Glutamatergic neuron (in vitro differentiated cells): ENCODE results near the gene IQCM. TPM values are rescaled to one million over a fixed set of nuclear protein-coding genes. Genes with fewer than 3 reads are reported as not detected.

Experiments
- DNase-seq: peaks from one replicate; pipeline ENCODE4 v3.0.0; 2022
- H3K27ac Mint-ChIP-seq: one replicate; pipeline ENCODE4 v1.8.0; 2020; ENCODE audit warnings: mild to moderate bottlenecking, mixed read lengths, inconsistent platforms; ENCODE audit not compliant: unreplicated experiment
- H3K27me3 Mint-ChIP-seq: one replicate; pipeline ENCODE4 v1.8.0; 2020; ENCODE audit warnings: mild to moderate bottlenecking, moderate library complexity, mixed read lengths, inconsistent platforms; ENCODE audit not compliant: unreplicated experiment
- H3K36me3 Mint-ChIP-seq: one replicate; pipeline ENCODE4 v1.8.0; 2020; ENCODE audit warnings: mild to moderate bottlenecking, mixed read lengths, inconsistent platforms; ENCODE audit not compliant: unreplicated experiment
- H3K4me1 Mint-ChIP-seq: one replicate; pipeline ENCODE4 v1.8.0; 2020; ENCODE audit warnings: mild to moderate bottlenecking, low read depth, mixed read lengths, inconsistent platforms; ENCODE audit not compliant: unreplicated experiment
- H3K4me3 Mint-ChIP-seq: one replicate; pipeline ENCODE4 v1.8.0; 2020; ENCODE audit warnings: mild to moderate bottlenecking, mixed read lengths, inconsistent platforms; ENCODE audit not compliant: unreplicated experiment
- H3K9me3 Mint-ChIP-seq: one replicate; pipeline ENCODE4 v1.8.0; 2020; ENCODE audit warnings: mild to moderate bottlenecking, moderate library complexity, mixed read lengths, inconsistent platforms; ENCODE audit not compliant: unreplicated experiment
- total RNA-seq: library from RNA; stranded (reverse); fragmentation: NEBNext Ultra II Directional; extraction: Animal tissue kit (Norgen Biotek cat#: 25700); gene quantifications from one replicate; pipeline ENCODE4 v1.2.1, GENCODE V29; 2021; ENCODE audit not compliant: unreplicated experiment
- TF ChIP-seq, protein P1 (sequence below): fragments of 200-600 bp; sonication (generic); IDR thresholded peaks from one replicate; pipeline ENCODE4 v1.5.0; 2021; ENCODE audit not compliant: partially characterized antibody, unreplicated experiment

Gene IQCM
- total RNA-seq, 1 donor from 2014 or later = not detected

GRCh38 chr4:149604827-149605226 is 210.8 kb downstream of the IQCM start:
- H3K27ac Mint-ChIP-seq = no peak overlapping the region
- no peak overlapping the region for H3K4me3 Mint-ChIP-seq
- no peaks in the 10 kb centered on the region for H3K27me3 Mint-ChIP-seq
- no peaks in the 10 kb centered on the region for H3K36me3 Mint-ChIP-seq
- TF ChIP-seq, protein P1, sequence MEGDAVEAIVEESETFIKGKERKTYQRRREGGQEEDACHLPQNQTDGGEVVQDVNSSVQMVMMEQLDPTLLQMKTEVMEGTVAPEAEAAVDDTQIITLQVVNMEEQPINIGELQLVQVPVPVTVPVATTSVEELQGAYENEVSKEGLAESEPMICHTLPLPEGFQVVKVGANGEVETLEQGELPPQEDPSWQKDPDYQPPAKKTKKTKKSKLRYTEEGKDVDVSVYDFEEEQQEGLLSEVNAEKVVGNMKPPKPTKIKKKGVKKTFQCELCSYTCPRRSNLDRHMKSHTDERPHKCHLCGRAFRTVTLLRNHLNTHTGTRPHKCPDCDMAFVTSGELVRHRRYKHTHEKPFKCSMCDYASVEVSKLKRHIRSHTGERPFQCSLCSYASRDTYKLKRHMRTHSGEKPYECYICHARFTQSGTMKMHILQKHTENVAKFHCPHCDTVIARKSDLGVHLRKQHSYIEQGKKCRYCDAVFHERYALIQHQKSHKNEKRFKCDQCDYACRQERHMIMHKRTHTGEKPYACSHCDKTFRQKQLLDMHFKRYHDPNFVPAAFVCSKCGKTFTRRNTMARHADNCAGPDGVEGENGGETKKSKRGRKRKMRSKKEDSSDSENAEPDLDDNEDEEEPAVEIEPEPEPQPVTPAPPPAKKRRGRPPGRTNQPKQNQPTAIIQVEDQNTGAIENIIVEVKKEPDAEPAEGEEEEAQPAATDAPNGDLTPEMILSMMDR = no peak
- no peaks in the 10 kb centered on the region for H3K4me1 Mint-ChIP-seq
- no peaks in the 10 kb centered on the region for H3K9me3 Mint-ChIP-seq
- DNase-seq = no peak

- no peak overlapping the region for H3K4me3 Mint-ChIP-seq
- no peaks in the 10 kb centered on the region for H3K36me3 Mint-ChIP-seq
- no peak overlapping the region for H3K27ac Mint-ChIP-seq
- TF ChIP-seq, protein P1 = no peak
- no peaks in the 10 kb centered on the region for H3K4me1 Mint-ChIP-seq
- H3K9me3 Mint-ChIP-seq = no peaks in the 10 kb centered on the region
- H3K27me3 Mint-ChIP-seq = no peaks in the 10 kb centered on the region
- DNase-seq = no peak
Observed at GRCh38 chr4:149595500-149595899, 220.1 kb downstream of the IQCM start.

DNA sequence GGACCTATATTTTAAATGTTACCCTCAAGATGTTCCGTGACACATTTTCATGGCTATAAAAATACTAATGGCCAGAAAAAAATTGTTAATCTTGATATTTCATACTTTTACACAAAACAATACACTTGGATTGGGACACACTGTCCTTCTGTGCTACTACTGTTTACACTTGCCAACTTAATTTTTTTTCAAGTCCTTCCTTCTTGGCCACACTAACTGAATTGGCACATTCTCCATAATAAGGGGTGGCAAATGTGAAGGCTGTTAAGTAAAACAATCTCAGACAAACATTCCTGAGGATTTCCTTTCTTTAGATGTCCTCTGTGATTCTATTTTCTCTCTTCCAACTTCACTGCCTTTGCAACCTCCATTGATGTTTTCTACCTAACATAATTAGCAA is 225.8 kb downstream of the IQCM start:
- TF ChIP-seq, protein P1 = no peak
- Mint-ChIP-seq H3K27me3 (no peaks in the 10 kb centered on the region), H3K36me3 (no peaks in the 10 kb centered on the region), H3K27ac (no peak overlapping the region), H3K4me1 (no peaks in the 10 kb centered on the region), H3K4me3 (no peak overlapping the region), H3K9me3 (no peaks in the 10 kb centered on the region)
- no peak for DNase-seq

- no peaks in the 10 kb centered on the region for H3K9me3 Mint-ChIP-seq
- DNase-seq = no peak
- H3K27ac Mint-ChIP-seq = no peak overlapping the region
- no peak overlapping the region for H3K4me3 Mint-ChIP-seq
- TF ChIP-seq, protein P1 = no peak
- no peaks in the 10 kb centered on the region for H3K36me3 Mint-ChIP-seq
- H3K4me1 Mint-ChIP-seq = no peaks in the 10 kb centered on the region
- no peaks in the 10 kb centered on the region for H3K27me3 Mint-ChIP-seq
Observed at GRCh38 chr4:149584722-149585121, 230.9 kb downstream of the IQCM start.

- no peaks in the 10 kb centered on the region for H3K9me3 Mint-ChIP-seq
- H3K36me3 Mint-ChIP-seq = no peaks in the 10 kb centered on the region
- no peaks in the 10 kb centered on the region for H3K27me3 Mint-ChIP-seq
- TF ChIP-seq, protein P1 = no peak
- H3K4me1 Mint-ChIP-seq = no peaks in the 10 kb centered on the region
- DNase-seq = no peak
- H3K27ac Mint-ChIP-seq = no peak overlapping the region
- H3K4me3 Mint-ChIP-seq = no peak overlapping the region
Observed at GRCh38 chr4:149574971-149575370, 240.7 kb downstream of the IQCM start.
